Endothelial cell (in vitro differentiated cells): ENCODE data around the gene XXYLT1. TPM values are rescaled to one million over a fixed set of nuclear protein-coding genes. Genes with fewer than 3 reads are reported as not detected.

Experiments used
- DNase-seq: peaks from one replicate; pipeline ENCODE4 v3.0.0; 2021; ENCODE audit warnings: low spot score
- H3K27ac Mint-ChIP-seq: one replicate; pipeline ENCODE4 v1.8.0; 2021; ENCODE audit warnings: mixed read lengths, inconsistent platforms; ENCODE audit not compliant: unreplicated experiment
- H3K27me3 Mint-ChIP-seq: one replicate; pipeline ENCODE4 v1.8.0; 2021; ENCODE audit warnings: mild to moderate bottlenecking, moderate library complexity, mixed read lengths, inconsistent platforms; ENCODE audit not compliant: unreplicated experiment
- H3K36me3 Mint-ChIP-seq: one replicate; pipeline ENCODE4 v1.8.0; 2021; ENCODE audit warnings: mild to moderate bottlenecking, low read depth, mixed read lengths, inconsistent platforms; ENCODE audit not compliant: unreplicated experiment
- H3K4me1 Mint-ChIP-seq: one replicate; pipeline ENCODE4 v1.8.0; 2021; ENCODE audit warnings: mild to moderate bottlenecking, mixed read lengths, inconsistent platforms; ENCODE audit not compliant: unreplicated experiment
- H3K4me3 Mint-ChIP-seq: one replicate; pipeline ENCODE4 v1.8.0; 2021; ENCODE audit warnings: mild to moderate bottlenecking, mixed read lengths, inconsistent platforms; ENCODE audit not compliant: unreplicated experiment
- H3K9me3 Mint-ChIP-seq: one replicate; pipeline ENCODE4 v1.8.0; 2021; ENCODE audit warnings: mixed read lengths, inconsistent platforms; ENCODE audit not compliant: unreplicated experiment
- CTCF ChIP-seq: fragments of 200-600 bp; sonication (generic); IDR thresholded peaks from one replicate; pipeline ENCODE4 v1.5.0; 2021; ENCODE audit warnings: antibody characterized with exemption; ENCODE audit not compliant: unreplicated experiment
- total RNA-seq: library from RNA; stranded (reverse); fragmentation: NEBNext Ultra II Directional; extraction: Animal tissue kit (Norgen Biotek cat#: 25700); gene quantifications from one replicate; pipeline ENCODE4 v1.2.1, GENCODE V29; 2021; ENCODE audit not compliant: unreplicated experiment

XXYLT1 gene
- total RNA-seq, 1 donor from 2014 or later, result 25.0 TPM

- peaks cover 5% of the 10 kb centered on the region for H3K36me3 Mint-ChIP-seq
- TF ChIP-seq CTCF, result no peak
- peaks cover 38% of the 10 kb centered on the region for H3K4me1 Mint-ChIP-seq
- no peak for DNase-seq
- H3K27ac Mint-ChIP-seq, result no peak overlapping the region
- no peaks in the 10 kb centered on the region for H3K9me3 Mint-ChIP-seq
- no peak overlapping the region for H3K4me3 Mint-ChIP-seq
- H3K27me3 Mint-ChIP-seq, result peaks cover 16% of the 10 kb centered on the region
Measured at GRCh38 chr3:195101001-195101583, 169.9 kb downstream of the XXYLT1 start.

- H3K36me3 Mint-ChIP-seq, result peaks cover 2% of the 10 kb centered on the region
Measured at GRCh38 chr3:195099951-195100785, 170.8 kb downstream of the XXYLT1 start.

GRCh38 chr3:195098741-195099525 is 172.0 kb downstream of the XXYLT1 start:
- Mint-ChIP-seq H3K36me3 (peaks cover 7% of the 10 kb centered on the region), H3K27me3 (peaks cover 15% of the 10 kb centered on the region), H3K4me1 (peaks cover 31% of the 10 kb centered on the region), H3K9me3 (no peaks in the 10 kb centered on the region), H3K4me3 (no peak overlapping the region), H3K27ac (no peak overlapping the region)
- no peak for TF ChIP-seq CTCF
- DNase-seq, result no peak

More at GRCh38 chr3:195099951-195100785, 170.8 kb downstream of the XXYLT1 start:
- Mint-ChIP-seq H3K27me3 (peaks cover 14% of the 10 kb centered on the region), H3K9me3 (no peaks in the 10 kb centered on the region), H3K4me3 (no peak overlapping the region), H3K4me1 (peaks cover 32% of the 10 kb centered on the region), H3K27ac (no peak overlapping the region)
- DNase-seq, result no peak
- no peak for TF ChIP-seq CTCF

GRCh38 chr3:195097331-195098255 is 173.4 kb downstream of the XXYLT1 start:
- Mint-ChIP-seq H3K27ac (peak overlapping the region; percentile 89), H3K4me3 (no peak overlapping the region), H3K27me3 (peaks cover 15% of the 10 kb centered on the region), H3K36me3 (peaks cover 9% of the 10 kb centered on the region), H3K9me3 (no peaks in the 10 kb centered on the region), H3K4me1 (peaks cover 25% of the 10 kb centered on the region)
- no peak for TF ChIP-seq CTCF
- no peak for DNase-seq
